HG02623 (cell line): ENCODE measurements around the gene SMARCB1.
"Not testable (repeated sequence)": the region's sequence is repeated elsewhere in the genome, so short reads cannot be mapped to it uniquely, and the experiment has no call there.

Source experiments
- ATAC-seq: cut with Tn5 transposase; IDR thresholded peaks from one replicate; pipeline ENCODE4 v1.9.1; 2021; ENCODE audit warnings: moderate library complexity; ENCODE audit not compliant: unreplicated experiment

SMARCB1 gene

GRCh38 chr22:23841736-23842445 lies 55.1 kb downstream of the SMARCB1 start:
- no peak for ATAC-seq

- no peak for ATAC-seq
Measured at GRCh38 chr22:23842599-23842998, 55.8 kb downstream of the SMARCB1 start.

GRCh38 chr22:23844739-23845202 lies 58.0 kb downstream of the SMARCB1 start:
- ATAC-seq = no peak

- ATAC-seq = no peak
Measured at GRCh38 chr22:23845265-23846080, 58.7 kb downstream of the SMARCB1 start.

GRCh38 chr22:23846081-23846469 lies 59.3 kb downstream of the SMARCB1 start:
- ATAC-seq = no peak

- ATAC-seq = no peak
Measured at GRCh38 chr22:23847310-23847920, 60.6 kb downstream of the SMARCB1 start.

- no peak for ATAC-seq
Measured at GRCh38 chr22:23847991-23848864, 61.5 kb downstream of the SMARCB1 start.

- no peak for ATAC-seq
Measured at GRCh38 chr22:23849009-23850006, 62.5 kb downstream of the SMARCB1 start.

- no peak for ATAC-seq
Measured at GRCh38 chr22:23850136-23850611, 63.4 kb downstream of the SMARCB1 start.

GRCh38 chr22:23856721-23857605 lies 70.2 kb downstream of the SMARCB1 start:
- ATAC-seq = peak; percentile 21

GRCh38 chr22:23857606-23858483 lies 71.1 kb downstream of the SMARCB1 start, which contains the start of gene SLC2A11:
Gene SLC2A11 (plus strand): TSS chr22:23857875. CDS start chr22:23858000, 125 bp downstream.
- peak; percentile 89 for ATAC-seq

- no peak for ATAC-seq
Measured at GRCh38 chr22:23858484-23858815, 71.7 kb downstream of the SMARCB1 start.

GRCh38 chr22:23859201-23859600 lies 72.4 kb downstream of the SMARCB1 start:
- ATAC-seq = no peak

GRCh38 chr22:23860187-23860586 lies 73.4 kb downstream of the SMARCB1 start:
- ATAC-seq = not testable (repeated sequence)

GRCh38 chr22:23862103-23862502 lies 75.3 kb downstream of the SMARCB1 start:
- no peak for ATAC-seq

GRCh38 chr22:23864499-23865154 lies 77.9 kb downstream of the SMARCB1 start:
- not testable (repeated sequence) for ATAC-seq

GRCh38 chr22:23868580-23868979 lies 81.8 kb downstream of the SMARCB1 start:
- ATAC-seq = no peak
